GM18873 (cell line): ENCODE measurements around the gene HOXA3.

Experiments used
- ATAC-seq: cut with Tn5 transposase; IDR thresholded peaks from one replicate; pipeline ENCODE4 v1.9.1; 2021; ENCODE audit warnings: mild to moderate bottlenecking, moderate library complexity, moderate number of reproducible peaks; ENCODE audit not compliant: unreplicated experiment, low FRiP score

The HOXA3 gene

DNA sequence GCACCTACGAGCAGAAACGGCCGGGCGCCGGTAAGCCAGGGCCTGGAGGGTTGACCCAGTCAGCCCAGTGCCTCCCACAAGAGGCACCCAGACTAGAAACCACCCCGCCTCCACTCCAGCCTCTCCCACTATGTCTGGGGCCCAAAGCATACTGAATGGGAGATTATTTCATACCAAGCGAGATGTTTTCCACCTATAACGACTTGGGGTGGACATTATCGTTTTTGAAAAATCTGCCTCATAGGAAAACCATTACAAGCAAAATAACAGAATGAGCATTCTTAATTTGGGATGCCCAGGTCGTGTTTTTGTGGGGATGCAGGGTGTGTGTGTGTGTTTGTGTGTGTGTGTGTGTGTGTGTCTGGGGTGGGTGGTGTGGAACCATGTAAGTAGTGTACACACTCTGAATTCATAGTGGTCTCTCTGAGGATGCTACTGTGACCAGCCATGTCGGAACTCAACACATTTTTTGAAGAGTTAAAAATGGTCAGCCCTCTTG lies 6.4 kb downstream of the HOXA3 start:
- ATAC-seq, result no peak

DNA sequence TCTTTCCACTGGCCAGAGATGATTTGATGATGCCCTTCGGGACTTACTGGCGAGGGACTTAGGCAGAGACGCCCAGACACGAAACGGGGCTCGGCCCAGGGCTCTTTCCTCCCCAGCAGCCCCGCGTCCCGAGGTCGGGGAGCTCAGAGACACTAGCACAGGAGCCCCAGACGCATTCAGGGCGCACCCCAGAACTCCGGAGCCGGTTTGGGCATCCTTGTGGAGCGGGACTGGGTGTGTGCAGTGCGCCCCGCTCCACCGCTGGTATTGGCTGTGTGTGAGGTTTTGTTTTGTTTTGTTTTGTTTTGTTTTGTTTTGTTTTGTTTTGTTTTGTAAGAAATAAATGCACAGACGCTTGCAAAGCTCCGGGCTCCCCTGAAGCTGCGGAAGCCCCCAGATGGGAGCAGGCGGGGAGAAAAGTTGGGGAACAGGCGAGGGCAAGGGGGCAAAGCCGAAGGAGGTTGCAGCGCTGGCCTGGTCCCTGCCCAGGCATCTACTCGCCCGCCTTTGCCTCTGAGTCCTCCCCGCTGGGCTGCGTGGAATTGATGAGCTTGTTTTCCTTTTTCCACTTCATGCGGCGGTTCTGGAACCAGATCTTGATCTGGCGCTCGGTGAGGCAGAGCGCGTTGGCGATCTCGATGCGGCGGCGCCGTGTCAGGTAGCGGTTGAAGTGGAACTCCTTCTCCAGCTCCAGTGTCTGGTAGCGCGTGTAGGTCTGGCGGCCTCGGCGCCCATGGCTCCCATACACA lies 7.0 kb downstream of the HOXA3 start:
- ATAC-seq, result no peak

DNA sequence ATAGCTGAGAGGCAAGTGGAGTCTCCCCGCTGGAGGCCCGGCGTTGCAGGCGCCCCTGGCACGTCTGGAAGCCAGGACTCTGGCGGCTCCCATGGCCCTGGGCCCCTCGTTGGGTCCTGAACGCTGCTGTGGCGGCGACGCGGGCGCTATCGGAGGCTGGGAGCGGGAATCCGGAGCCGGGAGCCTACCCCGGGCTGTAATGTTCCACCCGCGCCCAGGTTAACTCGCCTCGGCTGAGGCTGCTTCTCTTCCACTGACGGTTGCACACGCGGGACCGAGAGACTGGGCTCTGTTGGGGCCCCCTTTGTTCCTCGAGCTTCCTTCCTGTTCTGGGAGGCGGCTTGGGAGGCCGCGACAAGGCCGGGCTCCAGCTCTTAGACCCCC lies 7.6 kb downstream of the HOXA3 start:
- ATAC-seq, result no peak

DNA sequence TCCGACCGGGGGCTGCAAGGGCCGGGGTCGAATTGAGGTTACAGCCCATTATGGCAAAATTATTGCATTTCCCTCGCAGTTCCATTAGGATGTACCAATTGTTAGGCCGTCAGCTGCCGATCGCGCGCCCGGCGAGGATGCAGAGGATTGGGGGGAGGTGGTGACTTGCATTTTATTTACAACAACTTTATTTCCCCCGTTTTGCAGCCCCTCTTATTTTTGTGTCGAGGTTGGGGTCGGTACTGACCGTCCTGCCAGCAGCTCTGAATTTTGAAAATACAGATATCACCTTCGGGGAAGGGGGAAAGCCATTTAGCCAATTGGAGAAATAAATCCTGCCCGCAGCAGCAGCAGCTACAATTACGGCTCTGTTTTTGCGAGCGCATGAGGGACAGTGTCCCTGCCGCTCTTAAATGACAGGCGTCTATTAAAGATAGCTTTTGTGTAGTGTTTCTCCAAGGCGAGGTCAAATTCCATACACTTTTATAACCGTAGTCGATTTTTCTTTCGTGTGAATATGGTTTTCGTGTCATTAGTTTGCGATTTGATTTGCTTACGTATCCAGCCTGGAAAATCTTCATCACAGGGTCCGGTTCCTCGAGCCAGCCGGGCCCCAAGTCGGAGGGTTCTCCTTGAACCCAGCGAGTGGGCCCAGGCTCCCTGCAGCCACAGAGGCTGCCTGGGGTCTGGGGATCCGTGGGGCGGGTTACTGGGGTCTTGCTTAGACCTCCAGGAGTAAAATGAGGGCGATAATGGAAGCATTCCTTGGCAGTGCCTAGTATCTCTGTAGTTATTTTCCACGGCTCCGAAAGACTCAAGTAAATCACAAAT lies 8.2 kb downstream of the HOXA3 start:
- no peak for ATAC-seq

DNA sequence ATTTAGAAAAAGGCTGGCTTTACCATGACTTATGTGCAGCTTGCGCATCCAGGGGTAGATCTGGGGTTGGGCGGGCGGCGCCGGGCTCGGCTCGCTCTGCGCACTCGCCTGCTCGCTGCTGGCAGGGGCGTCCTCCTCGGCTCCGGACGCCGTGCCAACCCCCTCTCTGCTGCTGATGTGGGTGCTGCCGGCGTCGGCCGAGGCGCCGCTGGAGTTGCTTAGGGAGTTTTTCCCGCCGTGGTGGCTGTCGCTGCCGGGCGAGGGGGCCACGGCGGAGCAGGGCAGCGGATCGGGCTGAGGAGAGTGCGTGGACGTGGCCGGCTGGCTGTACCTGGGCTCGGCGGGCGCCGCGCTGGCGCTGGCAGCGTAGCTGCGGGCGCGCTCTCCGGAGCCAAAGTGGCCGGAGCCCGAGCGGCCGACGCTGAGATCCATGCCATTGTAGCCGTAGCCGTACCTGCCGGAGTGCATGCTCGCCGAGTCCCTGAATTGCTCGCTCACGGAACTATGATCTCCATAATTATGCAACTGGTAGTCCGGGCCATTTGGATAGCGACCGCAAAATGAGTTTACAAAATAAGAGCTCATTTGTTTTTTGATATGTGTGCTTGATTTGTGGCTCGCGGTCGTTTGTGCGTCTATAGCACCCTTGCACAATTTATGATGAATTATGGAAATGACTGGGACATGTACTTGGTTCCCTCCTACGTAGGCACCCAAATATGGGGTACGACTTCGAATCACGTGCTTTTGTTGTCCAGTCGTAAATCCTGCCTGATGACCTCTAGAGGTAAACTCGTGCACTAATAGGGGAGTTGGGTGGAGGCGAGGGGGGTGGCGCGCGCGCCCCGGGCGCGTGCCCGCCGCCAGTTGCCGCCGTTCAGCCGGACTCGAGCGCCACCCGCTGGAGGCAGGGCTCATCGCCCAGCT lies 9.1 kb downstream of the HOXA3 start, which contains the start of gene HOXA5:
TSS of gene HOXA5 (minus strand) at position 659 of the 927 bp plus-strand sequence. CDS start at position 585, 74 bp downstream.
- ATAC-seq, result no peak

DNA sequence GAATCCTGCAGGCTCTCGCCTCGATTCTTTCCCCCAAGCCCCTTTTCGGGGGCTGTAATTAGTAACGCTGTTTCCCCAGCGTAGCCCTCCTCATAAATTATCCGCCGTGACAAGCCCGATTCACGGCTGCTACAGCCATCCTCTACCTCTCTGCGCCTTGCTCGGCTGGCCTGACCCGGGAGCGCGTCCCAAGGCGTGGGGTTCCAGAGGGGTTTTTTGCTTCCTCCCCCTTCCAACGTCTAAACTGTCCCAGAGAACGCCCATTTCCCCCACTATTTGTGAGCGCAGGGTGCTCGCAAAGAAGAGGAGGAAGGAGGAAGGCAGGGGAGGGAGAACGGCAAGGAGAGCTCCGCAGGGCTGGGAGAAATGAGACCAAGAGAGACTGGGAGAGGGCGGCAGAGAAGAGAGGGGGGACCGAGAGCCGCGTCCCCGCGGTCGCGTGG lies 9.8 kb downstream of the HOXA3 start:
- no peak for ATAC-seq

DNA sequence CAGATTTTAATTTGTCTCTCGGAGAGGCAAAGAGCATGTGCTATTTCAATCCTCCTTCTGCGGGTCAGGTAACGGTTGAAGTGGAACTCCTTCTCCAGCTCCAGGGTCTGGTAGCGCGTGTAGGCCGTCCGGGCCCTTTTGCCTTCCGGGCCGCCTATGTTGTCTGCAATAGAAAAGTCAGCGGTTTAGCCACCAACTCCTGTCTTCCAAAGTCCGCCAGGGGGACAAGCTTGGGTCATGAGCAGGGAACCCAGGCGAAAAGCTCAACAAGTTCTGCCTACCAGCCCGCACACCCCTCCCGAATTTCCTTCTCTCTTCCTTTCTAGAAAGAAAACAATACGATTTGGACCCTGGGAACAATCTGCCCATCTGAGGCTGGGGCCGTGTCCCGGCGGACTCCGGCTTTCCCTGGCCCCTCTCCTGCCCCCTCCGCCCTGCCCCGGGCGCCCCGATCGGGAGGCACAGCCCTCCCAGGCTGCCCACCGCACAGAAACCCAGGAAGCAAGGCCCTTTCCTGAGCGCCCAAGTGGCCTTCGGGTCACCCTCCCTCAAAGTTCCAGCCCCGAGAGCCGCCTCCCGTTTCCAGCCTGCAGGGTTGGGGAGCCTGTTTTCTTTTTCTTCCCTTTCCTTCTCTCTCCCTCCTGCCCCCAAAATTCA lies 10.3 kb downstream of the HOXA3 start:
- ATAC-seq, result no peak

DNA sequence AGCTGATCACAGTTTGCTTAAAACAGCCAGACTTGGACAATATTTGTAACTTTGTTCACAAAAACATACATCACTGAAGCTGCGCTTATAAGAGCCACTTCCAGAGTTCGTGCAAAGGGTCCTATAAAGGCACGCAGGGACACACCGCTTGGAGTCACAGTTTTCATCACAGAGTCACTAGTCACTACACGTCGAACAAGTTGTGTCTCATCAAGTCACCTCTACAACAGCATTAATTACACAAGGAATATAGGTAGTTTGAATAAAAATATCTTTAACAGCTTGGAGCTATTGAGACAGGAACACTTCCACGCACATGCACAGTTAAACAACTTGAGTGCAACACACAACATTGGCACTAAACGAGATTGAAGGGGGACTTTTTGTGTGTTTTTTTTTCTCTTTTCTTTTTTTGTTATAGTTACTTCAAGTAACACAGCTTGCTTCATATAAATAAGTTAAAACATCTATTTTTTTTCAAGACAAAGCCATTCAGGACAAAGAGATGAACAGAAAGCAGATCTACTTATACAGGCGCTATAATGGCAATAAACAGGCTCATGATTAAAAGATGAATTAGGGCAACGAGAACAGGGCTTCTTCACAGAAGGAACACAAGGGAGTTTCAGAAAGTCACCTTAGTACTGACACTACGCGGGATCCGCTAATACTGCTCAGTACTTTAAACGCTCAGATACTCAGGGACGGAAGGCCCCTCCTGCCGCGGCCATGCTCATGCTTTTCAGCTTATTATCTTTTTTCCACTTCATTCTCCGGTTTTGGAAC lies 11.1 kb downstream of the HOXA3 start:
- ATAC-seq, result no peak

DNA sequence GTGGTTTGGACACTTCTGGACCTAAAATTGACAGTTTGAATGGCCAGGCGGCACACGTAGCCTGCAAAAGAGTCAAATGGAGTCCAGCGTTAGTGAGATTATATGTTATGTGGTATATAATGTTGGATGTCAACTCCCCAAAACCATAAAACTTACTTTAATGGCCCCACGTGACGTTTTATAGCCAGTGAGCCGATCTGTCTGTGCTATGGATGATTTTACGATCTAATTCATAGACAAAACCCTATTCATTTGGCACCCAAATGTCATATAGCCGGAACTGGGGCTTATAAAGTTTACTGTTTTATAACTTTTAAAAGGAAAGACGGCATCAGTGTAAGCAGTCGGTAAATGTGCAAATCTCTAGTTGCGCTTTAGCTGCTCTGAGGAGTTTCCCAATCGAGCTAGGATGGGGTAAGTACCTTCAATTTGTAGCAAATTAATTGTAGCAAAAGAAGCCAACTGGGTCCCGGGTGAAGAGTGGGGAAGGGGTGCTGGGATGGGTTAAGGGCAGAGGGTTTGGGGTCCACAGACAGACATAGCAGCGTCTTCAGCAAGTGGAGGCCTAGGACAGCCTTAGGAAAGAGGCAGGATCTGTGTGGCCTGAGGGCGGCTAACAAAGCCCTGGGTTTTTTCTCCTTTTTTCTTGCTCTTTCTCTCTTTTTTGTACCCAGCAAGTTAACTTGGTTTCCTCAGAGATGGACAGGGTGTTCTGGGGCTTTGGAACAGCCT lies 12.1 kb downstream of the HOXA3 start:
- ATAC-seq, result no peak

DNA sequence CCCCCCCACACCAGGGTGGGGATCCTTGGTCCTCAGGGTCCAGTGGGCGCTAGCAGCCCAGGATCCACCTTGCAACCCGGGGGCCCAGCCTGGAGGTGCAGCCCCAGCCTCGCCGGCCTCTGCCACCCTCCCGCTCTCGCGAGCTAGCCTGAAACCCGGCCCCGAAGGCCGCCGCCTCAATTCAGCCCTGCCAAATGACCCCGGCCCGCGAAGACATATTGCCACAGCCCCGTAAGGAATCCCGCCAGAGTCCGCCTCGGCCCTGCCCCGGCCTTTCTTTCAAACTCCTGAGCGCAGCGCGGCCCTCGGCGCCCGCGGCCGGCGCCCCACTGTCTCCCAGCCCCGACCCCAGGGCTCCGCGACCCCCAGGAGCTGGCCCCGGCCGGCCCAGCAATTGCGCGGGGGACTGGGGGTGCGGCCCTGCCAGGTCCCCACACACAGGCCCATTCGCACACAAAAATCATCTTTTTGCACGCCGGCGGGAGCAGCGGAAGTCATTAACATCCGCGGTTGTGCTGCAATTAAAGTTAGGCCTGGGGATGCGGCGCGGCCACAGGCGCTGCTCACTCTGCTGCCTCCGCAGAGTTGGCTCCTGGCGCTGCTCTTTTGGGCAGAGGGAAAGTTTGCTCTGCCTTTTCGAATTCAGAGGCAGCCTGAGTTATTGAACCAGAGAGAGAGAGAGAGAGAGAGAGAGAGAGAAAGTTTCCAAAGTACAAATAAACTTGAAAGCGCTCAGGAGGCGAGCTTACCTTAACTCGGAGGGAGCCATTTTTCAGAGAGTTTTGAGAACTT lies 12.9 kb downstream of the HOXA3 start:
- ATAC-seq, result no peak

DNA sequence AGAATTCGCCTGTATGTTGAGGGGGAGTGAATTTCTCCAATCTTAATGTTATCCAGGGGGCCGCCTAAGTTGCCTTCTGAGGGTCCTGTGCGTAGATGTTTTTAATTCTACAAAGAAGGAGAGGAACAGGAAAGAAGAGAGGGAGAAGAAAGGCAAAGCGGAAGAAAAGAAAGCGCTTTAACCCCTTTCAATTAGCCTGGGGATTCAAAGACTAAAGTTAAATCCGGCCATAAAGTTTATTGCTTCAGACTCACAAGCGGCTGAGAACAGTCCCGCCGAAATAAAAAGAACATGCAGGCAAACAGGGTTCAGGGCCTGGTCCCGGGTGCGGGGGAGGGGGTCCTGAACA lies 13.4 kb downstream of the HOXA3 start:
- ATAC-seq, result no peak

DNA sequence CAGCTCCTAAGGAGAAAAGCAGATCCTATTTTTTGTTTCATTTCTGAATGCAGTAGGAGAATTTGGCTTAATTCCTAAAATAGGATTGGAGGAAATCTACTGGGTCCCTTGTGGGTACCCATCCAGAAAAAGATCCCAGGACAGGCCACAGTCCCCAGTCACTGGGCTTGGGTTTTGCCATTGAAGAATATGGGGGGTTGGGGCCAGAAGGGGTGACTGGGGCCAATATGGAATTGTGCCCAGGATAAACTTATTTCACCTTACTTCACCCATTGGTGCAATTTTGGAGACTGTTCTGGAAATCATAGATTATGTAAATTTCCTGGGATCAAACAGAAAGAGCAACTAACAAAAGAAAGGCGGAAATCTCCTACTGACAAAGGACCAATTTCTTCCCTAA lies 13.9 kb downstream of the HOXA3 start:
- no peak for ATAC-seq

DNA sequence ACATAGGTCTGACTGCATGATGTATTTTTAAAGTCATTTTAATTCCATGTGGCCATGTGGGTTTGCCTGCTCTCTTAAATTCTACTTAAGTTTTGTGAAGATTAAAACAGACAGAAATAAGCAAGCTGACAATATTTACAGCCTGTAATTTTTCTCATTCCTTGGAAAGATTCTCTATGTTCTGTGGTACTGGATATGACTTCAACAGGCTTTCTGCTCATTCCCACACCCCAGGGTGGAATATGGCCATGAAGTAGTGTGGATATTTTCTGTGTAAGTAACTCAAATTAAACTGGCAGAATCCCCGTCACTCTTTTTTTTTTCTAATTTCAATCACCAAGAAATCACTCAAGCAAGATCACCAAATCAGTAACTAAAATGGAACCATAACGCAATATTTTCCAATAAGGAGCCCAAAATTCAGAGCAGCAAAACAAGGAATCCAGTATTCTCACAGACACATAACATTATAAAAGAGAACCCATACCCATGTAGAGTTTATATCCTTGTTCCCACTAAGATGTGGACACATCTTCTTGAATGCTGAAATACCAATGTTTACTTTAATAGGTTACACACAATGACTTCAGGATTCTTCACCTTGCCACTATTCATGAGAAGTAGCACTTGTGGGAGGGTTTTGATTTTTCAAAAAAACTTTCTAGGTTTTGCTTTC lies 14.6 kb downstream of the HOXA3 start:
- ATAC-seq, result no peak

DNA sequence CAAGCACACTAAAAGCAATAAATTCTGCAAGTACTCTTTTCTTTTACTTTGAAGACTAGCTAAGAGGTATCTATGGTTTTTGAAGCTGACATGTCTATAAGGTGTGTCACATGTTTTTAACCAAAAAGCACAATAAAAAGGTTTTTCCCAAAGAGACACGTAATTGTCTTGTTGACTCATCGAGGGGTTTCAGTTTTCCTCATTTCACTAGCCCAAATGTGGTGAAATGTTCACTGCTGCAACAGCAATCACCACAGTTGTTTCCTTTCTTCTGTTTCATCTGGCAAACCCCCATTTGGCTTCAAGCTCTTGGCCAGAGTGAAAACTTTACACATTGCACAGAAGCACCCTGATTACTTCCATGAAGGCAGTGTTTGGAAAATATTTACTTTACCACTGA lies 18.0 kb downstream of the HOXA3 start:
- ATAC-seq, result no peak

DNA sequence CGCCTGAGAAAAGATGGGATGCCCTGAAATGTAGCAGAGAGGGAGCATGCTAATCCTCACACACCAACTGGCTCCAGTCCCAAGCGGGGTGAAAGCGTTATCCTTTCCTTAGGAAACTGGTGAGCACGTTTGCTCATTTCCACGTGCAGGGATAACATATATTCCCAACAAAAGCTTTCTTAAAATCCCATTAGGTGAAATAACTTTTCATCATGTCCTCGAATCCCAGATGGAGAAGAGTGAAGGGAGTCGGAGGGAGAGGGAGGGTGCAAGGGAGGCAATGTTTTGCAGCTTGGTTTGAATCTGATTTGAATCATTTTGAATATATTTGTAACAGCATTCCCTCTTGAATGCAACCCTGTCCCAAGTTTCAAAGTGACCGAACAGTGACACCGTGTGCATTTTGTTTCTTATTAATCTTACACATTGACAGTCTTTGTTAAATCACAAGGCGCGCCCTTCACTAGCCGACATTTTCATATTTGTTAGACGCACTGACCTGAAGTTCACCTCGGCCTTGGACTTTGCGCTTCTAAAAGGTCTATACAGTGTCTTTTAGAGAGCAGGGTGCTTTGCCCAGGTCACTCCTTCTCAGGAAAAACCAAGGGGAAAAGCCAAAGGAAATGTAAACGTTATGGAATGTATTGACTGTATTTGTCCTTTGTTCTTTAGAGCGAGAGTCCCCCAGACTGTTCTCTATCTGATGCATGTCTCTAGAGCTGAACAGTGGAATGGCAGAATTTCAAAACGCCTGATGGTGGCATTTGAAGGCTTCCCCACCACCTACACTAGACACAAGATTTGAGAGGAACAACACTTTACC lies 18.8 kb downstream of the HOXA3 start:
- no peak for ATAC-seq

DNA sequence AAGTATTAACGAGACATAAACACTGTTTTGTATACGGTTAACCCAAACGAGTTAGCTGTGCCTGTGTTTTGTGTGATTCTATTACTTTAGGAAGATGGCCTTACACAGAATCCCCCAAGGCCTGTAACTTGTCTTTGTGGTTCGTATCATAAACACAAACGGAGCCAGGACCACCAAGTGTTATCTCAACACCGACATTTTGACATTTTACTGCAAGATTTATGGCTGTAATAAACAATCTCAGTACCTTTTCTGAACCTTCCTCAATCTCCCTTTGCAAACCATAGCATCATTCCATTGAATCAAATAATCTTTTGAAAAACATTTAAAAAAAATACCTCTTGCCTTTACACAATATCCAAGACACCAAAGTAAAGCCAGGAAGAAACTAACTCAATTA lies 19.4 kb downstream of the HOXA3 start:
- ATAC-seq, result no peak

DNA sequence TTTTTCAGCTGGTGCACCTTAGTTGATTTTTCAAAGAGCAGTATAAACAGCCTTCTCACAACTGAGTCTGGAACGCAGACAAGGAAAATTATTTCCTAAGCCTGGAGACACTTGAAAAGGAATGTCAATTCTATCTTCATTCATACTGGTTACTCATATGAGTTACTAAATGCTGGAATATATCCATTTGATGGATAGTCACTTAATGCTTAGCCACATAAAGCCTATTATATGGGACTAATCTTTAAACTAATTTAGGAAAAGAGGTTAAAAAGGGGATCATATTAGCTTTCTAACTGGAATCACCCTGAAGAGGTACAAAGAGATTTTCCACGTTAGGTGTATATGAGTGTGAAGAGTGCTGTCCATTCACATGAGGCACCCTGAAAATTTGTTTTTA lies 20.2 kb downstream of the HOXA3 start:
- no peak for ATAC-seq
